Inferior parietal cortex (tissue), 1 donor: ENCODE measurements around the gene GPC6.
"Not testable (repeated sequence)": the region's sequence is repeated elsewhere in the genome, so short reads cannot be mapped to it uniquely, and the experiment has no call there.

ENCODE experiments used
- DNase-seq: peaks from one replicate; pipeline ENCODE4 v3.0.0-alpha.2; 2016; ENCODE audit errors: extremely low spot score

The GPC6 gene

DNA sequence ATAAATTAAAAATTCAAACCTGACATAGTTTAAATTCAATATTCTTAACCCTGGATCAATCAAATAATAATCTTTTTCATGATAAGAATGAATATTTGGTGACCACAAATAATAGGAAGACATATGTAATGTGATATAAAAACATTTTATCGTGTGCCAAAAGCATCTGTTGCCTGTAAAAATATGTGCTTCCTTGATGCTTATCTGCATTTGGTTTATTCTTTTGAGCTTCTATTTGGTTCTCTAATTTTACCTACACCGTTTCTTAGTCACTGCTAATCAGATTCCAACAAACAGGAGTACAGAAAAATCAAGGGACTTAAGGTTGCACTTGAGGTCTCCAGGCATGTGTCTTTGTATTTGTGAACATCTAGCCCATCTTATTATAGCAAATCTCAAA lies 978.3 kb downstream of the GPC6 start:
- no peak for DNase-seq

- no peak for DNase-seq
Measured at GRCh38 chr13:94205896-94206295, 979.3 kb downstream of the GPC6 start.

DNA sequence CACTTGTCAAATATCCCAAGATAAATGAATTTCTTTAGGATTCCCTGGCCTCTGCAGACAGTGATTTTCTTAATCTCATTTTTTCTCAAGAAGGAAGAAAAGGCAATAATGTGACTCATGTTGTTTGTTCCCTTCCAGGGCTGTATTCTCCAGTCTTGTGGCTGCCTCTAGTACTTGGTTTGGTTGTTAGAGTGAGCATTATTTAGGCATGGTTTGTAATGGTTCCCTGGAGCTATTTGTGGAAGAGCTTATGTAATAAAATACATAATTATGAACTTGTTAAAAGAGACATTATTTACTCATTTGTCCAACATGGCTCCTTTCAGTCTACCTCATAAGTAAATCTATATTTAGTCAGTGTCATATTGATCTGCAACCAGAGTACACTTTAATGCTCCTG lies 982.5 kb downstream of the GPC6 start:
- DNase-seq: no peak

DNA sequence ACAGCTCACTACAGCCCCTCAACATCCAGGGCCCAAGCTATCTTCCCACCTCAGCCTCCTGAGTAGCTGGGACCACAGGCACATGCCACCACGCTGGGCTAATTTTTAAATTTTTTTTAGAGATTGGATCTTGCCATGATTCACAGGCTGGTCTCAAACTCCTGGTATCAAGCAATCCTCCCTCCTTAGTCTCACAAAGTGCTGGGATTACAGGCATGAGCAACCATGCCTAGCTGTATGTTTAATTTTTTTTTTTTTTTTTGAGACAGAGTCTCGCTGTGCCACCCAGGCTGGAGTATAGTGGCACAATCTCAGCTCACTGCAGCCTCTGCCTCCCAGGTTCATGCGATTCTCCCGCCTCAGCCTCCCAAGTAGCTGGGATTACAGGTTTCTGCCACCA lies 983.3 kb downstream of the GPC6 start:
- DNase-seq: not testable (repeated sequence)

GRCh38 chr13:94210816-94211215 lies 984.2 kb downstream of the GPC6 start:
- no peak for DNase-seq

DNA sequence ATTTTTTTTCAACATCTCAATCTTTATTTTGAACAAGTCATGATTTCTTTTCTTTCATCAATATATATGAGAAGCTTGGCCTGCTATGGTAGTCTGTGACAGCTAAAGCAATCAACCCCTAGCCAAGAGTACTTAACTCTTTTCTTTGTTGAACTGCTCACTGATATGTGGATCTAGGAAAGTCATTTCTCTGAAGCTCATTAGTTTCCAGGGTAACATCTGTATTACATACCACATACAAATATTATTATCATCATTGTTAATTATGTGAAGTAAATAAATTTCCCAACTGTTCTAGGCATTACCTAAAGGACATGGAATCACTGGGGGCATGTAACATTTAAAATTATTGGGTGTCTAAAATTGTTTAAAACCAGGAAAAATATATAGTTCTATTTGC lies 985.6 kb downstream of the GPC6 start:
- no peak for DNase-seq

- no peak for DNase-seq
Measured at GRCh38 chr13:94214121-94214520, 987.5 kb downstream of the GPC6 start.

- DNase-seq: no peak
Measured at GRCh38 chr13:94214975-94215374, 988.4 kb downstream of the GPC6 start.

DNA sequence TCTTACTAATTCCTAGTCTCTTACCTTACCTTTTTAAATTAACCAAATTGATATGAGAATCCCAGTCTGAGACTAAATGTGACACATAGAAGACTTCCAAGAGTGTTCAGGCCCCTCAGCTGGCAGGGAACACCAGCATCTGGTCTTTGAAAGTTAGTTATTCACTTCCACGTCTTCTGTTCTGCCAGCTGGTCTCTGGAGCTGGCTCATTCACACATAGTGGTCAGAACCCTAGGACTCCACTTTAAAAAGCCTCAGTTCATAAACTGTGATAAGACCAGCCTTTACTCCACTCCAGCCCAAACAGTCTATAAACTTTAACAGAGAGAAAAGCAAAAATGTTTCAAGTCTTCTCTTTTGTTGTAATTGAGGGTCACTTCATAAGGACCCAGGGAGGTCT lies 989.9 kb downstream of the GPC6 start:
- DNase-seq: no peak

DNA sequence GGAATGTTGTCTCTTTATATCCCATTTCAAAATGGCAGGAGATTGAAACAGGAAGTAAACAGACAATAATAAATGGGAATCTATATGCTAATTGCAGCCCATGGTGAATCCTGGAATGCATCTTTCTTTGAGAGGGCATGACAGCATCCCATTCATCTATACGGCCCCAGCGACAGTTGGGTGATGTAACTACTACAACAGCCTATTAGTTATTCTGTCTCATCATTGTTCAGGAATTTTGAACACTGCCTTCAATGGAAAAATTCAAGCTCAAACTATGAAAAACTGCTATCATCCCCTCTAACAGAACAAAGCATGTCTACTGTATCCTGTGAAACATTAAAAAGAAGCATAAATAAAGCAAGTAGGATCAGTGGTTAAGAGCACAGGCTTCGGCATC lies 990.8 kb downstream of the GPC6 start:
- DNase-seq: no peak

DNA sequence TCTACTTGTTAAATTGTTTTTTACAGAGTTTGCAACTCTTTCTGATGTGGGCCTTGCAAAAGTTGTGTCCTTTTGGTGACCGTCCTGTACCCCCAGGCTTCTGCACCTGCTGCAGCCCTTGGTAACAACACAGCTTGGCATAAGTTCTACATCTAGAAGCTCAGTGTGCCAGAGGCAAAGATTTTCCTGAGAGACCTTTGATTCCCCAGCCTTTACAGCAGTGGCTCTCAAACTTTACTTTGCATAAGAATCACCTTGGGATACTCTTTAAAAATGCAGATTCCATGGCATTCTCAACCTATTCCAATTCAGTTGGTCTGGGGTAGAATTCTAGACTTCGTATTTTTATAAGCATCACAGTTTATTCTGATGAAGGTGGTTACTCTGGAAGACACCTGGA lies 991.9 kb downstream of the GPC6 start:
- no peak for DNase-seq

DNA sequence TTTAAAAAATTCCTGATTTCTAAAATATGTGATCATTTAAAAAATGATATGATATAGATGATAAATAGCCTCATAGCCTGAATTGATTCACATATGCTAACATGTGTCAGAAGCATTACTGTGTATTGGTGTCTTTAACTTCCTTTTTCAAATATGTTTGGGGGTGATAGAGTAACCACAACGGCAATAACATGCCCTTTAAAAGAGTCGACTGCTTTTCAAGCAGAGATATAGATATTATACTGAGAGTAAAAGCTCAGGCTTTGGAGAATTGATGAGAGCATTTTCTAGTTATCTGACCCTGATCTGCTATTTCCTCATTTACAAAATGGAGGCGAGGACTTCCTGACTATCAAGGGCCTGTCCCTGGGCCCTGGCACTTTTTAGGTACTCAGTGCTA lies 992.3 kb downstream of the GPC6 start:
- DNase-seq: no peak

GRCh38 chr13:94224670-94225069 lies 998.1 kb downstream of the GPC6 start:
- no peak for DNase-seq

DNA sequence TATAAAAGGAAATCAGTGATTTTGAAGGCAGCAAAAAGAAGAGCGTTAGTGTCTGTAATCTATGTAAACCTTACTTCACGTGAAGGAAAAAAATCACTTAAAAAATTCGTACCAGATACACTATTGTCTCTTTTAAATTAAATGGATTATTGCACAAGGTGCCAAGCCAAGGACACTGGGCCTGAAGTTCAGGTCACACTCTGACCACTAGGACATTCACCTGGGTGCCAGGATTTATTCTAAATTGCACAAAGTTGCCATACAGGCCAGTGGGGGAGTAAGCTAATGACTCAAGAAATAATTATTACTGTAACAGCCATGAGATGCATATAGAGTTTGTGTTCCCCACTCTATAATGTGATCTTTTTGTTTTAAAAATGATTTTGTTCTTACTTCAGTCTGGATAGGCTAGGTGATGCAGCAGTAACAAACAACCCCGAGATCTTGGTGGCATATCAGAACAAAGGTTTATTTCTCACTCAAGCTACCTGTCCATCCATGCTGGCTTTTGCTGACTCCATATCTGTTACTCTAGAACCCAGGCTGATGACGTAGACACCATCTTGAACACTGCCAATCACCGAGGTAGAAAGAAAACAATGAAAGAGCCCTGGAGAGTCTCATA lies 1000.8 kb downstream of the GPC6 start:
- DNase-seq: no peak

- DNase-seq: no peak
Measured at GRCh38 chr13:94228763-94229162, 1002.2 kb downstream of the GPC6 start.

- no peak for DNase-seq
Measured at GRCh38 chr13:94232161-94232950, 1005.7 kb downstream of the GPC6 start.

DNA sequence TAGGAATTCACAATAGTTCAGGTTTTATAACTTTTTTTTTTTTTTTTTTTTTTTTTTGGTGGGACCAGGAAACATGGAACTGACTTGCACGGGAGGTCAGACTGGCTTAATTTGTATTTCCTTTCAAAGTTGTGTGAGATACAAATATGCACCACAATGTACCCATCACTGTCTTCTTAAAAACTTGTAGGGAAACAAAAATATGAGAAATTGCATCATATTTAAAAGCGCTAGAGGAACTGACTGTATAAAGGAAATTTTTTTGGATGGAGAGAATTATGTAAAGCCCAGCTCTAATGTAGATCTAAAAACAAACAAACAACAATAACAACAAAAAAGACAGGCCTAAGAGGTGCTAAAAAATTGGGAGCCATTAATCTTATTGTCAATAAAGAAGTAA lies 1006.3 kb downstream of the GPC6 start:
- DNase-seq: no peak

DNA sequence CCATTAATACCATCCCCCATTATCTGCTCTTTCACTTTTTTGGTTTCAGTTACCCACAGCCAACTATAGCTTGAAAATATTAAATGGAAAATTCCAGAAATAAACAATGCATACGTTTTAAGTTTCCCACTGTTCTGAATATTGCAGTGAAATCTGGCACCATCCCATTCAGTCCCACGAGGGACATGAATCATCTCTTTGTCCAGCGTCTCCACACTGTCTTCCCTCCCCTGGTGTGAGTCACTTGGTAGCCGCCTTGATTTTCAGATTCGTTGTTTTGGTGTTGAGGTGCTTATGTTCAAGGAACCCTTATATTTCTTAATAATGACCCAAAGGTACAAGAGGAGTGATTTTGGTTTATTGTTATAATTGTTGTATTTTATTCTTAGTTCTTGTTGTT lies 1006.8 kb downstream of the GPC6 start:
- peak; percentile 62 for DNase-seq

DNA sequence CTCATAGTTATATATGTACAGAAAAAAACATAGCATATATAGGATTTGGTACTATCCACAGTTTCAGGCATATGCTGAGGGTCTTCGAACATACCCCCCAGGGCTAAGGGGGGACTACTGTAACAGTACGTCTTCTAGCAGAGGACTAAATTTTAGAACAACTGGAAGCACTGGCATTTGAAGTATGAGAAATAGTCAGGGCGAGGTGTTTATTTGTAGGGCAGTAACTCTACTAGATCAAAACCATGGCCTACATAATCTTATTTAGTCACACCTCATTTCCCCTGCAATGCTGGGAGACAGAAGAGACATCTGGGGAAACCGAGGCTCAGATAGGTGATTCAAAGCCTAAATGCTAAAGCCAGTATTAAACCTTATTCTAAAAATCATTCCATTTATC lies 1007.2 kb downstream of the GPC6 start:
- DNase-seq: no peak

DNA sequence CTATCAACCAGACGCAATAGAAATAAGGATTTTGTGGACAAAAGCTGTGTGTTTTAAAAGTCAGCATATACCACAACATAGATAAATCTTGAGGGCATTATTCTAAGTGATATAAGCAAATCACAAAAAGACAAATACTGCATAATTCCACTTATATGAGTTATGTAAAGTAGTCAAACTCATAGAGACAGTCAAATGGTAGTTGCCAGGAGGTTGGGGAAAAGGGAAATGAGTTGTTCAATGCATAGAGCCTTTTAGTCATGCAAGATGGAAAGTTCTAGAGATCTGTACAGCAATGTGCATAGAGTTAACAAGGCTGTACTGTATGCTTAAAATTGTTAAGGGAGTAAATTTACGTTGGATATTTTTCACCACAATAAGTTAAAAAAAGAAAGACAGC lies 1008.1 kb downstream of the GPC6 start:
- DNase-seq: no peak

DNA sequence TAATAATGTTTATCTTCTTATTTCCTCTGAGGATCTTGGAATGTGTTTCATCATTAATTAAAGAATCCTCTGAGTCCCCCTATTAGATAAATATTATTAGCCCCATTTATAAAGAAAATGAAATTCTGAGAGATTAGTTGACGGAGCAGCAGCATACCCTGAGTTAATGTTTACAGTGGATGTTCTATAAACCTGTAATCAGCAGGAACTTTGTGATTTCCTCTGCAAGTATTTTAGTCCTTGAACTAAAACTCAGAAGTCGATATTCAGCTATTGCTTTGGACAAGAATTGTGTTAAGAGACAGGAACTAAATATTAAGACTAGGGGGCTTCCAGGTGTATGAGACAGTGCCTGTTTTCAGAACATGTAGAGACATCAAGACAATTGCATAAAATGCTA lies 1009.5 kb downstream of the GPC6 start:
- no peak for DNase-seq

DNA sequence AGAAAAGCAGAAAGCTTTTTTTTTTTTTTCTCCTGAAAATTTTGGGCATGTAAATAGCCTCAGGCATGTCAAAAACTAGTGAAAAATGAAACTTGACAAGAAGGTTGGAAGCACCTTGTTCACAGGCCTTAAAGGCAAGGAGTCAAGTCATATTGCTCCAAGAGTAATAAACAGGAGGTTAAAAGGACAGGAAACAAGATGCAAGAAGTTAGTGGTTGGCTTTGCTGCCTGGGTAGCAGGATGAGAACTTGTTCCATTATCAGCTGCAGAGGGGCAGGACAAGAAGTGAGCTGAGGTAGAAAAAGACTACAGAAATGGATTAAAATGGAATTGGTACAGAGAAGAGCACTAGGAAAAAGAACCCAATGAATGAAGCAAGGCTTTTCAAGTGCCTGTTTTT lies 1010.3 kb downstream of the GPC6 start:
- no peak for DNase-seq

DNA sequence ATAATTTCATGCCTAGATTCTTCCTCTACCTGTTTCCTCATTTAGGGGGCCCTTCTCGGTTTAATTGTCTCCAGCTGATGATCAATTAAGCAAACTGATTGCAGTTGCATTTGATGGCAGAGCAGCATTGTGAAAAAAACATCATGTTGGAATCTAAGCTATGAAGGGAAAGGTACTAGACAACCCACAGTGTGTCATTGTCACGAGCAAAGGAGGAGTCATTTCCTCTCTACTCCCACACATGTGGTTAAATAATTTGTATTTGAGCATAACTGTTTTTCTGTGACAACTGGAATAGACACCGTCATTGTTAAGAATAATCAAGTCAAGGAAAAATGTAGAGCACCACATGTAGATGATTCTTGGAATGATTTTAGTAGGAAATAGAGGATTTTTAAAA lies 1012.5 kb downstream of the GPC6 start:
- no peak for DNase-seq

GRCh38 chr13:94242554-94242953 lies 1015.9 kb downstream of the GPC6 start:
- DNase-seq: no peak
